ENCODE measurements around the gene KRTAP3-1. TPM values are rescaled to one million over a fixed set of nuclear protein-coding genes. Genes with fewer than 3 reads are reported as not detected.
"Not testable (repeated sequence)": the region's sequence is repeated elsewhere in the genome, so short reads cannot be mapped to it uniquely, and the experiment has no call there.

Gene KRTAP3-1
- polyA plus RNA-seq, 2 of the 4 experiments (the other 2 are of a cell fraction) = not detected

DNA sequence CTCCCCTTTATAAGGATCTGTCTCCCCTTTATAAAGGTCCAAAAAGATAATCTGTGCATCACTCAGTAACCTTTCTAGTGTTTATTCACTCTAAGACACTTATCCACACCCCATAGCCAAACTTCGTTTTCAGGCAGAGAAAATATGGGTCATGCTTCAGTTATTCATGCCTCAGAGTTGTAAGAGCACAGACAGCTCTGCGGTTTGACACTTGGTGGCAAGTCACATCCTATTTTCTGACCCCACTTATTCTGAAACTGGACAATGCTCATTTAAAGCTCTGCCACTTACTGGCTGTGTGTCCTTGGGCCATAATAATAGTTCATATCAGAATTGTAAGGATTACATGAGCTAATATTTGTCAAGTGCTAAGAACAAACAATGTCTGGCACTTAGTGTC, 40.2 kb upstream of the KRTAP3-1 start:
- no peak; a peak in 1 of 6 replicates for ATAC-seq
- DNase-seq (ENCODE audit: low read depth in 1 of 2, low spot score in 1 of 2) = peak in 1 of 2 experiments; percentile 19
- WGBS (ENCODE audit: missing lambda C conversion rate) = 8% methylated on average over 2 of the region's 2 CpGs
- peak; percentile 78 for FAIRE-seq
- TF ChIP-seq, protein P1, sequence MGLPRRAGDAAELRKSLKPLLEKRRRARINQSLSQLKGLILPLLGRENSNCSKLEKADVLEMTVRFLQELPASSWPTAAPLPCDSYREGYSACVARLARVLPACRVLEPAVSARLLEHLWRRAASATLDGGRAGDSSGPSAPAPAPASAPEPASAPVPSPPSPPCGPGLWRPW (IDR thresholded peaks at IDR 0.05) = no peak
- no peak for TF ChIP-seq HEYL (CRISPR knock-in tag; IDR thresholded peaks at IDR 0.05)
- TF ChIP-seq KDM1A (IDR thresholded peaks at IDR 0.05; ENCODE audit: low read depth) = no peak
- no peak for TF ChIP-seq GATA3 (IDR thresholded peaks at IDR 0.05; ENCODE audit: borderline replicate concordance)
- no peak for TF ChIP-seq MAFK (IDR thresholded peaks at IDR 0.05; ENCODE audit: partially characterized antibody)
- TF ChIP-seq RNF2 (IDR thresholded peaks at IDR 0.05; ENCODE audit: borderline replicate concordance, low read depth) = no peak
- TF ChIP-seq E2F6 (IDR thresholded peaks at IDR 0.05; ENCODE audit: borderline replicate concordance, low read depth) = no peak
- no peak overlapping the region for H3K27ac ChIP-seq
- ChIA-PET CTCF (interaction anchor here (1.4 kb wide), 1 partner anchor 9 kb away, joined by 3 read pairs; no protein-coding TSS in a partner anchor), POLR2A (no interaction called here)
- no peak overlapping the region for H3K4me3 ChIP-seq
- H3K4me1 ChIP-seq = peaks cover 10% of the 10 kb centered on the region; the same call in 1 of the 3 replicates
- H3K9me3 ChIP-seq = no peaks in the 10 kb centered on the region
- H3K4me2 ChIP-seq = peak overlapping the region; percentile 4; the same call in 2 of the 3 replicates

DNA sequence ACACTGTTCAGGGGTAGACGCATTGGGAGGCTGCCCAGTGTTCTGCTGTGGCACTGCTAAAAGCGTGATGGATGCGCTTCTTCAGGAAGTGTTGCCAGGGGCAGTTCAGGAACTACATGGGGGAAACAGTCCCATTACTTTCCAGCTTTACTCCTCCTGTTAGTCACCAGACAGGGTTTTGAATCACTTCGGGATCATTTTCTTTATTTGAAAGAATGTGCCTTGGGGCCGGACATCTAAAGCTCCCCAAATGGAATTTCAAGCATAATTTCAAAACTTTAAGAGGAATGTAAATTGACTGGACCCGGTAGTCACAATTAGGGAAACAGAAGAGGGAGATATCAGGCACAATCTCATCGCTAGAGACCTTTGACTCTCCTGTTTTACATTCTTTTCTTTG, 39.5 kb upstream of the KRTAP3-1 start:
- peaks cover 10% of the 10 kb centered on the region; the same call in 1 of the 3 replicates for H3K4me1 ChIP-seq
- no peak for TF ChIP-seq HEYL (CRISPR knock-in tag; IDR thresholded peaks at IDR 0.05)
- no peak for TF ChIP-seq NFE2L2 (conservative IDR thresholded peaks at IDR 0.05; ENCODE audit: low read length)
- no peak for TF ChIP-seq EHMT2 (IDR thresholded peaks at IDR 0.05; ENCODE audit: low read depth)
- no peak for TF ChIP-seq CEBPB (IDR thresholded peaks at IDR 0.05)
- no peak for TF ChIP-seq ZSCAN20 (CRISPR knock-in tag; IDR thresholded peaks at IDR 0.05)
- no peak overlapping the region for H3K4me3 ChIP-seq
- CTCF ChIA-PET = interaction anchor here (1.4 kb wide), 2 partner anchors 10 to 274 kb away, joined by 3 to 10 read pairs; no protein-coding TSS in a partner anchor
- peaks cover 4% of the 10 kb centered on the region; the same call in 2 of the 3 replicates for H3K9me3 ChIP-seq
- no peak for FAIRE-seq
- 49% methylated on average over 7 of the region's 7 CpGs for WGBS (ENCODE audit: missing lambda C conversion rate)
- no peak overlapping the region for H3K27ac ChIP-seq
- no peak for DNase-seq (ENCODE audit: low read depth in 1 of 2, low spot score in 1 of 2)
- POLR2A ChIA-PET = no interaction called here
- ATAC-seq = peak; percentile 38 to 39; a peak in 2 of 6 replicates
- peak overlapping the region; percentile 4; the same call in 2 of the 3 replicates for H3K4me2 ChIP-seq

- H3K4me2 ChIP-seq; H3K4me1 ChIP-seq; DNase-seq (ENCODE audit: low read depth in 1 of 2, low spot score in 1 of 2); H3K27ac ChIP-seq; FAIRE-seq; POLR2A ChIA-PET; H3K4me3 ChIP-seq: not testable (repeated sequence)
- CTCF ChIA-PET = interaction anchor here (1.4 kb wide), 1 partner anchor 276 kb away, joined by 10 read pairs; no protein-coding TSS in a partner anchor
- peak in 1 of 2 experiments; percentile 50; a peak in 2 of 6 replicates for ATAC-seq
- peaks cover 11% of the 10 kb centered on the region; the same call in 2 of the 3 replicates for H3K9me3 ChIP-seq
- WGBS (ENCODE audit: missing lambda C conversion rate) = 91% methylated on average over 5 of the region's 33 CpGs
Observed at GRCh38 chr17:41046735-41047465, 38.0 kb upstream of the KRTAP3-1 start, which contains the start of gene KRTAP2-1. Gene KRTAP2-1, minus strand, starts transcription at chr17:41047316. Its CDS starts 49 bp downstream, at chr17:41047267.

DNA sequence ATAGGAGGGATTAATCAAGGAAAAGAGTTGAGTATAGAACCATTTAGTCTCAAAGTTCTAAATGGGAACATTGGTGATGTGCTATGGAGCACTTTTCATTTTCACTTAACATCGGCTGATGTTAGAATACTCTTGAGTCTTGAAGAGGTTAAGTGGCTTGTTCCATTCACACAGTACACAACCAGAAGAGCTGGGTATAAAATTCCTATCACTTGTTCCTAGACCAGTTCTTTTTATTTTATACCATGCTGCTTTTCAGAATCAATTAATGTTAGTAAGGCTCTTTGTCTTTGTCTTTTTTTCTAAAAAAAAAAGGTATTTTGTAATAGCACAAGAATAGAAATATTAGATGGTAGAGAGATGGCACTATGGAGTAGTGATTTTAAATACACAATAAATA, 34.0 kb upstream of the KRTAP3-1 start:
- H3K4me3 ChIP-seq = no peak overlapping the region
- ATAC-seq (no peak), DNase-seq (ENCODE audit: low read depth in 1 of 2, low spot score in 1 of 2) (no peak), FAIRE-seq (peak; percentile 81)
- no peak overlapping the region for H3K27ac ChIP-seq
- POLR2A ChIA-PET = no interaction called here
- peaks cover 11% of the 10 kb centered on the region; the same call in 2 of the 3 replicates for H3K9me3 ChIP-seq
- H3K4me1 ChIP-seq = no peaks in the 10 kb centered on the region
- CTCF ChIA-PET = no interaction called here
- H3K4me2 ChIP-seq = no peak overlapping the region
- 85% methylated on average over 1 of the region's 1 CpG for WGBS (ENCODE audit: missing lambda C conversion rate)
- TF ChIP-seq CHD2 (IDR thresholded peaks at IDR 0.05; ENCODE audit: low read length, partially characterized antibody) (no peak), FOSB (CRISPR knock-in tag; IDR thresholded peaks at IDR 0.05) (no peak), JUNB (IDR thresholded peaks at IDR 0.05) (no peak), NPAS2 (CRISPR knock-in tag; IDR thresholded peaks at IDR 0.05; ENCODE audit: borderline replicate concordance) (no peak), KDM1A (IDR thresholded peaks at IDR 0.05; ENCODE audit: low read depth) (no peak), SREBF2 (IDR thresholded peaks at IDR 0.05) (no peak), BCL3 (IDR thresholded peaks at IDR 0.05) (no peak), BHLHE40 (IDR thresholded peaks at IDR 0.05; ENCODE audit: low read depth, low read length) (no peak), HEYL (CRISPR knock-in tag; IDR thresholded peaks at IDR 0.05) (no peak), NFE2L2 (conservative IDR thresholded peaks at IDR 0.05; ENCODE audit: low read length) (no peak), HDAC2 (IDR thresholded peaks at IDR 0.05) (no peak), HOXB13 (CRISPR knock-in tag; IDR thresholded peaks at IDR 0.05; ENCODE audit: low read depth) (no peak), KDM5A (IDR thresholded peaks at IDR 0.05) (no peak), ELK1 (IDR thresholded peaks at IDR 0.05; ENCODE audit: low read depth, low read length) (no peak), NR3C1 (IDR thresholded peaks at IDR 0.05) (no peak), EP300 (IDR thresholded peaks at IDR 0.05) (no peak), ZSCAN20 (CRISPR knock-in tag; IDR thresholded peaks at IDR 0.05) (no peak), PHF8 (IDR thresholded peaks at IDR 0.05; ENCODE audit: borderline replicate concordance, low read depth) (no peak)
- TF ChIP-seq, protein P2, sequence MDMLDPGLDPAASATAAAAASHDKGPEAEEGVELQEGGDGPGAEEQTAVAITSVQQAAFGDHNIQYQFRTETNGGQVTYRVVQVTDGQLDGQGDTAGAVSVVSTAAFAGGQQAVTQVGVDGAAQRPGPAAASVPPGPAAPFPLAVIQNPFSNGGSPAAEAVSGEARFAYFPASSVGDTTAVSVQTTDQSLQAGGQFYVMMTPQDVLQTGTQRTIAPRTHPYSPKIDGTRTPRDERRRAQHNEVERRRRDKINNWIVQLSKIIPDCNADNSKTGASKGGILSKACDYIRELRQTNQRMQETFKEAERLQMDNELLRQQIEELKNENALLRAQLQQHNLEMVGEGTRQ (IDR thresholded peaks at IDR 0.05) = no peak
